Measurements from ENCODE around the gene CD63. TPM values are rescaled to one million over a fixed set of nuclear protein-coding genes. Genes with fewer than 3 reads are reported as not detected.

CD63 gene
- total and polyA plus RNA-seq, 2 of the 13 experiments (the other 11 are each of a cell fraction or from before 2014, with no cell fraction given) = 234 to 277 TPM

GRCh38 chr12:55681142-55682077, 47.4 kb downstream of the CD63 start (continued):
- TF ChIP-seq ZNF234 (CRISPR knock-in tag; conservative IDR thresholded peaks at IDR 0.05) (0 out of 2 replicates have a peak, but pooled peaks have one; percentile 45), ZBTB46 (CRISPR knock-in tag; IDR thresholded peaks at IDR 0.05; ENCODE audit: borderline replicate concordance) (no peak), ZNF619 (CRISPR knock-in tag; IDR thresholded peaks at IDR 0.05) (0 out of 2 replicates have a peak, but pooled peaks have one; percentile 62), ZBTB21 (CRISPR knock-in tag; IDR thresholded peaks at IDR 0.05) (no peak), NR3C1 (CRISPR knock-in tag; IDR thresholded peaks at IDR 0.05) (no peak), FOXK2 (IDR thresholded peaks at IDR 0.05) (no peak), KAT8 (CRISPR knock-in tag; IDR thresholded peaks at IDR 0.05) (peak; percentile 81), ZNF598 (CRISPR knock-in tag; IDR thresholded peaks at IDR 0.05; ENCODE audit: borderline replicate concordance) (no peak), XBP1 (CRISPR knock-in tag; IDR thresholded peaks at IDR 0.05) (no peak), KLF15 (CRISPR knock-in tag; IDR thresholded peaks at IDR 0.05; ENCODE audit: borderline replicate concordance) (no peak), ZNF446 (CRISPR knock-in tag; IDR thresholded peaks at IDR 0.05) (no peak), ZNF33B (CRISPR knock-in tag; IDR thresholded peaks at IDR 0.05) (no peak; the same call in 1 of the 2 replicates), GTF2F1 (IDR thresholded peaks at IDR 0.05; ENCODE audit: low read length) (no peak), ETV6 (CRISPR knock-in tag; conservative IDR thresholded peaks at IDR 0.05) (no peak), MBNL3 (CRISPR knock-in tag; conservative IDR thresholded peaks at IDR 0.05) (no peak), BRD4 (CRISPR knock-in tag; IDR thresholded peaks at IDR 0.05) (no peak), HDAC6 (IDR thresholded peaks at IDR 0.05; ENCODE audit: low read depth, low read length) (no peak), ZNF670 (CRISPR knock-in tag; IDR thresholded peaks at IDR 0.05; ENCODE audit: borderline replicate concordance) (no peak), IKZF1 (IDR thresholded peaks at IDR 0.05) (no peak), HNF4G (IDR thresholded peaks at IDR 0.05; ENCODE audit: borderline replicate concordance, low read depth, low read length) (peak; percentile 89), HNF4G (CRISPR knock-in tag; IDR thresholded peaks at IDR 0.05; ENCODE audit: borderline replicate concordance, low read depth) (peak; percentile 95), LRRFIP1 (CRISPR knock-in tag; conservative IDR thresholded peaks at IDR 0.05) (no peak), NR2C2 (CRISPR knock-in tag; IDR thresholded peaks at IDR 0.05; ENCODE audit: borderline replicate concordance) (no peak), ARNTL (CRISPR knock-in tag; IDR thresholded peaks at IDR 0.05) (no peak), SP5 (CRISPR knock-in tag; IDR thresholded peaks at IDR 0.05; ENCODE audit: borderline replicate concordance, low read depth) (no peak; the same call in 1 of the 2 replicates), ZNF337 (CRISPR knock-in tag; IDR thresholded peaks at IDR 0.05; ENCODE audit: borderline replicate concordance, low read depth) (no peak), MTERF4 (CRISPR knock-in tag; IDR thresholded peaks at IDR 0.05) (no peak)

Measured in HepG2 (cell line).